Left ventricle myocardium inferior (tissue), 1 donor: Measurements from ENCODE around the gene RNU6-1. TPM values are rescaled to one million over a fixed set of nuclear protein-coding genes. Genes with fewer than 3 reads are reported as not detected.

Experiments used
- DNase-seq: peaks from one replicate; pipeline ENCODE4 v3.0.0-alpha.2; 2020
- H3K27ac ChIP-seq: fragments of 200-600 bp; replicated peaks from 2 replicates; pipeline ENCODE4 v1.8.0; 2021
- H3K27me3 ChIP-seq: fragments of 200-600 bp; 2 replicates; pipeline ENCODE4 v1.8.0; 2021; ENCODE audit warnings: low read depth
- H3K36me3 ChIP-seq: fragments of 200-600 bp; 2 replicates; pipeline ENCODE4 v1.8.0; 2021
- H3K4me1 ChIP-seq: fragments of 200-600 bp; 2 replicates; pipeline ENCODE4 v1.8.0; 2021
- H3K4me3 ChIP-seq: fragments of 200-600 bp; 2 replicates; pipeline ENCODE4 v1.8.0; 2021; ENCODE audit warnings: mild to moderate bottlenecking, moderate library complexity
- H3K9me3 ChIP-seq: fragments of 200-600 bp; replicated peaks from 2 replicates; pipeline ENCODE4 v1.8.0; 2021
- CTCF ChIP-seq: fragments of 200-600 bp; IDR thresholded peaks from 2 replicates; pipeline ENCODE4 v1.8.0; 2021; ENCODE audit warnings: antibody characterized with exemption, mild to moderate bottlenecking, borderline replicate concordance
- intact Hi-C: fragments of 100-400 bp; cut with micrococcal nuclease; formaldehyde crosslinking; loops from one replicate; pipeline ENCODE4 v1.11.0; 2022
- total RNA-seq: library from RNA; stranded (reverse); fragmentation: NEBNext Ultra II Directional; extraction: Animal tissue kit (Norgen Biotek cat#: 25700); gene quantifications from one replicate; pipeline ENCODE4 v1.2.1, GENCODE V29; 2021
- donor health status: DM: no; HTN: yes; CAD: no; lungs with severe emphysema.

RNU6-1 gene
- total RNA-seq, 1 donor from 2014 or later, result not detected

GRCh38 chr15:67878712-67879206 lies 38.9 kb upstream of the RNU6-1 start:
- Histone ChIP-seq H3K36me3 (no peaks in the 10 kb centered on the region), H3K27ac (no peak overlapping the region), H3K27me3 (no peaks in the 10 kb centered on the region), H3K4me1 (peaks cover 5% of the 10 kb centered on the region), H3K4me3 (no peak overlapping the region), H3K9me3 (peaks cover 1% of the 10 kb centered on the region)
- TF ChIP-seq CTCF, result no peak
- DNase-seq, result no peak
- intact Hi-C loops, result no loop called here

GRCh38 chr15:67873777-67874176 lies 33.9 kb upstream of the RNU6-1 start:
- H3K27ac ChIP-seq, result no peak overlapping the region
- intact Hi-C loops, result loop anchor here (5.0 kb wide), 1 partner anchor 179 kb away; the partner anchor contains the start of gene PIAS1
- H3K4me3 ChIP-seq, result no peak overlapping the region
- no peak for TF ChIP-seq CTCF
- no peaks in the 10 kb centered on the region for H3K4me1 ChIP-seq
- no peak for DNase-seq
- peaks cover 34% of the 10 kb centered on the region for H3K9me3 ChIP-seq
- H3K36me3 ChIP-seq, result no peaks in the 10 kb centered on the region
- no peaks in the 10 kb centered on the region for H3K27me3 ChIP-seq

GRCh38 chr15:67870868-67871408 lies 31.1 kb upstream of the RNU6-1 start:
- no peaks in the 10 kb centered on the region for H3K36me3 ChIP-seq
- no peak for DNase-seq
- no peaks in the 10 kb centered on the region for H3K4me1 ChIP-seq
- no peak overlapping the region for H3K4me3 ChIP-seq
- intact Hi-C loops, result loop anchor here (5.0 kb wide), 1 partner anchor 181 kb away; the partner anchor contains the start of gene PIAS1
- TF ChIP-seq CTCF, result no peak
- no peak overlapping the region for H3K27ac ChIP-seq
- H3K27me3 ChIP-seq, result no peaks in the 10 kb centered on the region
- H3K9me3 ChIP-seq, result peaks cover 34% of the 10 kb centered on the region

GRCh38 chr15:67869701-67870100 lies 29.9 kb upstream of the RNU6-1 start:
- Histone ChIP-seq H3K27ac (no peak overlapping the region), H3K4me1 (no peaks in the 10 kb centered on the region), H3K27me3 (no peaks in the 10 kb centered on the region), H3K4me3 (no peak overlapping the region), H3K36me3 (no peaks in the 10 kb centered on the region), H3K9me3 (peaks cover 34% of the 10 kb centered on the region)
- intact Hi-C loops, result loop anchor here (5.0 kb wide), 1 partner anchor 183 kb away; the partner anchor contains the start of gene PIAS1
- no peak for TF ChIP-seq CTCF
- no peak for DNase-seq

- Histone ChIP-seq H3K36me3 (no peaks in the 10 kb centered on the region), H3K9me3 (peaks cover 18% of the 10 kb centered on the region), H3K27me3 (no peaks in the 10 kb centered on the region), H3K27ac (no peak overlapping the region), H3K4me1 (peaks cover 11% of the 10 kb centered on the region), H3K4me3 (no peak overlapping the region)
- TF ChIP-seq CTCF, result no peak
- intact Hi-C loops, result no loop called here
- no peak for DNase-seq
Measured at GRCh38 chr15:67865766-67866165, 25.9 kb upstream of the RNU6-1 start.
